EH (cell line): ENCODE data around the gene C20orf204.
"Not testable (repeated sequence)": the region's sequence is repeated elsewhere in the genome, so short reads cannot be mapped to it uniquely, and the experiment has no call there.

Source experiments
- DNase-seq: peaks from one replicate; pipeline ENCODE4 v3.0.0-alpha.2; 2015; ENCODE audit warnings: low read depth

C20orf204 gene, protein sequence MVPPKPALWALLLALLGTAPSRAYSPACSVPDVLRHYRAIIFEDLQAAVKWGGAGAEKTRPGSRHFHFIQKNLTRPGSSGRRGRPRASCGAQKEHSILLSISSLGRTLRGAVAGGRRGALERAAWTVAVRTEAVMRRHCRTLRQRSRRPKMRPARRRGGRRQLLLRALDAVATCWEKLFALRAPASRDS

DNA sequence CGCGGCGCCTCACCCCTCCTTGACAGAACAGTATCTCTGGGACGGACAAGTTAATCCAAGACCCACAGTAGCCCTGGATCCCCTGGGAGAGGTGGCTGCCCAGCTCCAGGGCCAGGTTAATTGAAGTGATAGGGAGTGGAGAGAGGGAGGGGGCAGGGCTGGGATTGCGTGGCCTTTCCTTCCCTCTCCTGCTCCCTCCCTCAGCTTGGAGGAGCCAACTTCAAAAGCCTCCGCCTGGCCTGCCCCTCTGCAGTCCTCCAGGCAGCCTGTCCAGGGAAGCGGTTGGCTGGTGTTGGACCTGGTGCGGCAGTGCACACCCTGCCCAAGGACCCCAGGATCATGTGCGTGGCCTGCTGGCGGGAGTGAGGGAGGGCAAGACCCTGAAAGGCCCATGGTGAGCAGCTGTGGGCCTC, at the start of gene C20orf204:
TSS of gene C20orf204 (plus strand) at position 250 of the 413 bp plus-strand sequence. CDS start at position 392, 142 bp downstream.
- DNase-seq: no peak

DNA sequence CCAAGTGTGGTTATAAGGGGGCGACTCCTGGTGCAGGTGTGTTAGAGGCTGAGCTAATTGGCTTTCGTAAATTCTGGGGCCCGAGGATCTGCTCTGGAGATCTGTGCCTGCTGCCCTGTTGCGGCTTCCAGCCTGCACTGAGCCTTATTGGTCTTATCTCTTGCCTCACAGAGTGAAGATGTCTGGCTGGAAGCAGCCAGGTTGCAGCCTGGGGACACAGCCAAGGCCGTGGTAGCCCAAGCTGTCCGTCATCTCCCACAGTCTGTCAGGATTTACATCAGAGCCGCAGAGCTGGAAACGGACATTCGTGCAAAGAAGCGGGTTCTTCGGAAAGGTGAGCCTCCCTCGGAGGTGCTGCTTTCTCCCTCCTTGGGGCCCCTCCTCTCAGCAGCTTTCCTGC, 35.1 kb upstream of the C20orf204 start:
- DNase-seq: no peak

DNA sequence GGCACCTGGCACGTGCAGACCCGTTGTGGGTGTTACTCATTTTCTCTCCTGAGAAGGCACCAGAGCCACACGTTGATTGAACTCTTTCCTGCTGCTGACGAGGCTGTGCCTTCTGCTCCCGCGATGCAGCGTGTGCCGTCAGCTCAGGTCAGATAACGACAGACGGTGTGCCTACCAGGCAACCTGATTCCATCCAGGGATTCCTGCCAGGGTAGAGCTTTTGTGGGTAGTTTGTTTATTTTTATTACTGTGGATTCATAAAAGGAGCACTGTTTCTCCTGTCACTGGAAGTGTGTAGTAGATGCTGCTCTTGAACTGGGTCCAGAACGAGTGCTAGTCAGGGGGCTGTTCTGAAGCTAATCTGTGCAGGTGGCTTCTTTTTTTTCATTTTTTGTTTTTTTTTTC, 34.4 kb upstream of the C20orf204 start:
- no peak for DNase-seq

DNA sequence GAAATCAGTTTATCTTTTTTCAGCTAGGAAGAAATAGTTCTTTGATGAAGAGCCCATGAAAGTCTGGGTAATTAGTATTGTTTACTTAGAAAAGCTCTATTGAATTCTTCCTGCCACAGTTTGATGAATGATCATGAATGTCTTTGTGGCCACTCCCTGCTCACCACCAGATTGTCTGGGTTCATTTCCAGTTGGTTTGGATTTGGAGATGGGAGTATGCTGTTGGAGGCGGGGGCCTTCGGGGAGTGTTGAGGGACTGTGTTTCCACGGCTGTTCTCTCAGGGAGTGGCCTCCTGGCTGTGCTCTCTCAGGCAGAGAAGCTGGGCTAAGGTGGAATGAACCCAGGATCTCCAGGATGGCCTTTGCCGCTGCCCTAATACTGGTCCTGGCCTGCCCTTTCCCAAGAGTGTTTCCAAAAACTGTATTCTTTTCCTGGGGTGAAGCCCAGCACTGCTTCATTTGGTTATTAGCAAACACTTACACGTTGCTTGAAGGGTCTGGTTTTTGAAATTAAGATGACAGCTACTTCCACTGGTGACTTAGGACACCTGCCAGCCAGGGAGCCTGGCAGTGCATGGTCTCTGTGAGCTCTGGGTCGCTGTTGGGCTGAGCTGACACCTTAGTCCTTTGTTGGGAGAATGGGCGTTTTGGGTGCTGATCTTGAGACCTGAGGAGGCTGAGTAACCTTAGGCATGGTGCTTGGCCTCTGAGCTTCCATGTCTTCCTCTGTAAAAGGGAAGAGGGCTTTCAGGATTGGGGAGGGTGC, 31.8 kb upstream of the C20orf204 start:
- DNase-seq: no peak

DNA sequence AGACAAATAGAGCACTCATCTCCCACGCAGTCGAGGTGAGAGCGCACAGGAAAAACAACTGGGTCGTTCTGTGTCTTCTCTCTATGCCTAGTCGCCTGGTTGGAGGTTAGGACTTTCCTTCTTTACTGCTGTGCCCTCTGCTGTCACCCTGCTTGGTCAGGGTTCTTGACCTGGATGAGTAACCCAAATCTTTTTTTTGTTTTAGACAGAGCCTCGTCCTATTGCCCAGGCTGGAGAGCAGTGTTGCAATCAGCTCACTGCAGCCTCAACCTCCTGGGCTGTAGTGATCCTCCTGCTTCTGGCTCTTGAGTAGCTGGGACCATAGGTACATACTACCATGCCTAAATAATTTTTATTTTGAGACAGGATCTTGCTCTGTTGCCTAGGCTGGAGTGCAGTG, 30.6 kb upstream of the C20orf204 start:
- DNase-seq: no peak

DNA sequence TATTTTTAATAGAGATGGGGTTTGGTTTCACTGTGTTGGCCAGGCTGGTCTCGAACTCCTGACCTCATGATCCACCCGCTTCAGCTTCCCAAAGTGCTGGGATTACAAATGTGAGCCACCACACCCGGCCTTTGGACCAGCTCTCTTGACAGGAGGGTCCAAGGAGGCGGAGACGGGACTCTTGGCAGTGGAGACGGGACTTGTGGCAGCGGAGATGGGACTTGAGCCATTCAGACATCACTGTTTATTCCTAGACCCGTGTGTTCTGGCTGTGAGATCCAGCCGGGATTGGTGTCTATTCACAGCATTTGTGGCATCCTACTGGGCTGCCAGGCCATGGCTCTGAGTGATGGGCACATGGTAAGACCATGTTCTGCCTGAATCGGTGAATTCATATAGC, 29.5 kb upstream of the C20orf204 start:
- no peak for DNase-seq

DNA sequence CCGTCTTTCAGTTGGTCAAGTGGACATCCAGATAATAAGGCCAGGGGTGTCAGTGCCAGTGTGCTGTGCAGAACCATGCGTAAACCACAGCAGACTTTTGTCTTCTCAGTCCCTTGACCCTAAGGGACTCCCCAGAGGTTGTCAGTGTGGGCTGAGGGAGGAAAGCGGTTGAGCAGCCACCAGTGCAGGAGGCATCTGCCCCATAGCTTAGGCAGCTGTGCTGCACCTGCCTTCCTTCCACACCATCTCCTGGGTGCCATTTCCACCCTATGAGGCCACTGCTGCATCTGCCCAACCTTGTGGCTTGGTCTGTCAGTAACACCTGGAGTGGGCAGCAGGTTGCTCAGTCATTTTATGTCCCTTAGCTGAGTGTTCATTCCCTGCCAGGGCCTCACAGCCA, 29.1 kb upstream of the C20orf204 start:
- DNase-seq: no peak

DNA sequence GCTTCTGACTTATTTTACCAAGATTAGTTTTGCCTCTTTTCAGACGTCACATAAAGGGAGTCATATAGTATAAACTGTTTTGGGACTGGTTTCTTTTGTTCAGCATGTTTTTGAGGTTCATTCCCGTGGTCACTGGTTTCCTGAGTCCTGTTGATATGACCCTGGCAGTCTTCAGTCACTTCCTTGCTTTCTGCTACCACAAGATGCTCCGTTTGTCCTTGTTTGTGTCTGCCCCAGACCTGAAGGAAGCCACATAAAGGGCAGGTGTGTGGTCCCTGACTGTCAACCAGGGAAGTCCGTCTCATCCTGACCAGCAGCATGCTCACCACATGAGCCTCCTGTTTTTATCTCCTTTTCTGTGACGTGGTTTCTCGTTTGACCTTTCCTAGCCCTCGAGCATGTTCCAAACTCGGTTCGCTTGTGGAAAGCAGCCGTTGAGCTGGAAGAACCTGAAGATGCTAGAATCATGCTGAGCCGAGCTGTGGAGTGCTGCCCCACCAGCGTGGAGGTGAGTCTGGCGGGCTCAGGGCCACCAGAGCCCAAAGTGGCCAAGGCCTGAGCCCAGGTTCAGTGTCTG, 26.1 kb upstream of the C20orf204 start:
- no peak for DNase-seq

DNA sequence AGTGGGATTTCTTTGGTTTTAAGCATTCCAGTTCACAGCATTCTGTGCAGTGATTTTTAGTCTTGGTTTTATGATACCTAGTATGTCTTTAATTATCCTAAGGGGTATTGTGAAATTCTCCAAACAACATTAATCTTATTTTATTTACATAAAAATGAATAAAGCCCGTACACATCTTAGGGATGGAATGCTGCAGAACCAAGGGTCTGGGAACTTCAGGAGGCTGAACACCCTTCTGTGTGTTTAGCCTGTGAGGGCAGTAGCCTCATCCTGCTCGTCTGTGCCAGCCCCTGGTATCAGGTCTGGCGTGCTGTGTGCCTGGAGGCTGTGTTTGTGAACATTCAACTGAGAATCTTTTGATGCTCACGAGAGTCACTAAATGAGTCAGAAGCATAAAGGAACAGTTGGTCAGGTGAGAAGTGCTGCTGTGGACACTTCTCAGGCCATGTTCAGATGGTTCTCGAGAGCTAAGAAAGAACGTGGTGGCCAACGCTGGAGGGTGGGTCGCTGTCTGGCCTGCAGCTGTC, 25.2 kb upstream of the C20orf204 start:
- DNase-seq: peak; percentile 22

DNA sequence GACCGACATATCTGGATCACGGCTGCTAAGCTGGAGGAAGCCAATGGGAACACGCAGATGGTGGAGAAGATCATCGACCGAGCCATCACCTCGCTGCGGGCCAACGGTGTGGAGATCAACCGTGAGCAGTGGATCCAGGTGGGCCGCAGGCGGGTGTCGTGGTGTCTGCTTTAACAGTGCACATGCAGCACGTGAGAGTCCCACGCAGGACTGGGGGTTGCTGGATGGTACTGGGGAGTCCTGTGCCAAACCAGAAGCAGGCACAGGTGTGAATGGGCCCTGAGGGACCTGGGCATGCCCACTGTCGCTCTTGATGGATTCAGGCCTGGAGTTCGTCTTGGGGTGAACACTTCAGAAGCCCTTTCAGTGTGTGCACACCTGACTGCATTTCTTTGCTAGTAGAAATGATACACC, 24.6 kb upstream of the C20orf204 start:
- DNase-seq: no peak

DNA sequence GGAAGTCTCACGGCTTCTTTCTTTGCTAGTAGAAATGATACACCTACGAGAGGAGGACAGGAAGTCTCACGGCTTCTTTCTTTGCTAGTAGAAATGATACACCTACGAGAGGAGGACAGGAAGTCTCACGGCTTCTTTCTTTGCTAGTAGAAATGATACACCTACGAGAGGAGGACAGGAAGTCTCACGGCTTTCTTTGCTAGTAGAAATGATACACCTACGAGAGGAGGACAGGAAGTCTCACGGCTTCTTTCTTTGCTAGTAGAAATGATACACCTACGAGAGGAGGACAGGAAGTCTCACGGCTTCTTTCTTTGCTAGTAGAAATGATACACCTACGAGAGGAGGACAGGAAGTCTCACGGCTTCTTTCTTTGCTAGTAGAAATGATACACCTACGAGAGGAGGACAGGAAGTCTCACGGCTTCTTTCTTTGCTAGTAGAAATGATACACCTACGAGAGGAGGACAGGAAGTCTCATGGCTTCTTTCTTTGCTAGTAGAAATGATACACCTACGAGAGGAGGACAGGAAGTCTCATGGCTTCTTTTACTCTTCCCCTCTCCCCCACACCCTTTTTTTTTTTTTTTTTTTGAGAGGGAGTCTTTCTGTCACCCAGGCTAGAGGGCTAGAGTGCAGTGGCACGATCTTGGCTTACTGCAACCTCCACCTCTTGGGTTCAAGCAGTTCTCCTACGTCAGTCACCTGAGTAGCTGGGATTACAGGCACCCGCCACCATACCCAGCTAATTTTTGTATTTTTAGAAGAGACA, 23.4 kb upstream of the C20orf204 start:
- DNase-seq: not testable (repeated sequence)

DNA sequence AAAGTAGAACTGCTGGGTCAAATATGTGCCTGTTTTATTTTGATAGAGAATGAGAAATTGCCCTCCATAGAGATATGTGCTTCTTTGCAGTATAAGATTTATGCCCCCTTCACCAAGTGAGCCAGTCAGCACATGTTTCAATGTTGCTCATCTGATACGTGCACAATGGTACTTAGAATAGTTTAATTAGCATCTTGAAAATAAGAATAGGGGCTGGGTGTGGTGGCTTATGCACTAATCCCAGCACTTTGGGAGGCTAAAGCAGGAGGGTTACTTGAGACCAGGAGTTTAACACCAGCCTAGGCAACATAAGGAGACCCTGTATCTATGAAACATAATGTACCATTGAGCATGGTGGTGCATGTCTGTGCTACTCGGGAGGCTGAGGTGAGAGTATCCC, 20.3 kb upstream of the C20orf204 start:
- no peak for DNase-seq

DNA sequence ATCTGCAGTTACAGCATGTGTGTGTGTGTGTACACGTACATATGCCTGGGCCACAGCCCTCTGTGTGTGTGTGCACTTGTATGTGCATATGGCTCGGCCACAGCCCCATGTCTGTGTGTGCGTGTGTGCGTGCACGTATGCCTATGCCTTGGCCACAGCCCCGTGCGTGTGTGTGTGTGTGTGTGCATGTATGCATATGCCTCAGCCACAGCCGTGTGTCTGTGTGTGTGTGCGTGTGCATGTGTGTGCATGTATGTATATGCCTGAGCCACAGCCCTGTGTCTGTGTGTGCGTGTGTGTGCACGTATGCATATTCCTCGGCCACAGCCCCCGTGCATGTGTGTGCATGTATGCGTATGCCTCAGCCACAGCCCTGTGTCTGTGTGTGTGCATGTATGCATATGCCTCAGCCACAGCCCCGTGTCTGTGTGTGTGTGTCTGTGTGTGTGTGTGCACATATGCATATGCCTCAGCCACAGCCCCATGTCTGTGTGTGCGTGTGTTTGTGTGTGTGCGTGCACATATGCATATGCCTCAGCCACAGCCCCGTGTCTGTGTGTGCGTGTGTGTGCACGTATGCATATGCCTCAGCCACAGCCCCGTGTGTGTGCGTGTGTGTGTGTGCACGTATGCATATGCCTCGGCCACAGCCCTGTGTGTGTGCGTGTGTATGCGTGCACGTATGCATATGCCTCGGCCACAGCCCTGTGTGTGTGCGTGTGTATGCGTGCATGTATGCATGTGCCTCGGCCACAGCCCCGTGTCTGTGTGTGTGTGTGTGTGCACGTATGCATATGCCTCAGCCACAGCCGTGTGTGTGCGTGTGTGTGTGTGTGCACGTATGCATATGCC, 14.6 kb upstream of the C20orf204 start:
- no peak for DNase-seq

DNA sequence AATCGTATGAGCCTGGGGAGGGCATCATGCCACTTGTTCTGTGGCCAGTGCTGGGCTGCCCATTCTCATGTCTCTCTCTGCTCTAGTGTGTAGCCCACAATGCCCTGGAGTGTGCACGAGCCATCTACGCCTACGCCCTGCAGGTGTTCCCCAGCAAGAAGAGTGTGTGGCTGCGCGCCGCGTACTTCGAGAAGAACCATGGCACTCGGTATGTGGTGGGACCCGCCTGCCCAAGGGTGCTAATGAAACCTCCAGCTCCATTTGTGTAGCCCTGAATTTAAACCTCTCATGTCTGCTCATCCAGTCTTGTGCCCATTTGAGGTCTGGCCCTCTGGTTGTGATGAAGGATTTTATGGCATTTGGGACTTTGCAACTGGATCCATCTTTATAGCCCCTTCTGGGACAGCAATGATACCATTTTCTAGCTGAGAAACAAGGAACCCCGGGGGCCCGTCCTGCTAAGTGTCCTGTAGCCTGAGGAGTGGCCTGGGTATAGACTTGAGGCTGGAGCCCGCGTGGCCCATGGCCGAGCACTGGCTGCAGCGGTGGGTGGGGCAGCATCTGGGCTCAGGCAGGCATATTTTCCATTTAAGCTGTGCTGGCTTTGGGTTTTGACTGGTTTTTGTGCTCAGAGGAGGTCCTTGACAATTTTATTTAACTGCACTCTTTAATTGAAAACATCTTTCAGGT, 13.2 kb upstream of the C20orf204 start:
- no peak for DNase-seq

DNA sequence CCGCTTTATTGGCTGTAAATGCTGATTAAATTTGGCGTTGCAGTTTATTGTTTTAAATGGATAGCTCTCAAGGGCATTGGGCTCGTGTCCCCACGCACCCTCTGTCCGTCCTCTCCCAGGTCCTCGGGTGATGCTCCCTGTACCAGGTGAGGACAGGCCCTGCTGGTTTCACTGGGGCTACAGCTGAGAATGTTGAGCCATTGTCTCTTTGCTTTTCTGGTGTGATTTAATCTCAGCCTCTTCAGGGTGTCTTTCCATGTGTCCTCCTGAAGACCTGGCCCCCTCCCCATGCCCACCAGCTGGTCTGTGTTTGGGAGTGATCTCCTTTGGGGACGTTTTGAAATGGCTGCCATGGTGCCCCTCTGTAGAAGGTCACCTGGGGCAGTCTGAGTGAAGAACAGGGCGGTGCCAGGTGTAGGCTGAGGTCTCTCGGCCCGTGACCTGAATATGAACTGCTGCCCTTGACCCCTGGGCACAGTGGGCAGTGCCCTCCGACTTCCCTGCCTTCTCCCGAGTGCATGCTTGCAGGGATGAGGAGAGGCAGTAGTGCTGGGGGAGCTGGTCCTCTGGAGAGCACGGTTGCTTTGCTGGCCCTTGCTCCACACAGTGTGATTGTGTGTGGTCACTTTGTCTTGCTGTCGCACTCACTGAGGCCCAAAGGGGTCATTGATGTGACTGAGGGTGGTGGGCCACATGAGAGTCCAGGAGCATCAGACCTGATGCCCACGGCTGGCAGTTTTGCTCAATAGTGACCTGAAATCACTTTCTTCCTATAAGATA, 12.4 kb upstream of the C20orf204 start:
- no peak for DNase-seq

DNA sequence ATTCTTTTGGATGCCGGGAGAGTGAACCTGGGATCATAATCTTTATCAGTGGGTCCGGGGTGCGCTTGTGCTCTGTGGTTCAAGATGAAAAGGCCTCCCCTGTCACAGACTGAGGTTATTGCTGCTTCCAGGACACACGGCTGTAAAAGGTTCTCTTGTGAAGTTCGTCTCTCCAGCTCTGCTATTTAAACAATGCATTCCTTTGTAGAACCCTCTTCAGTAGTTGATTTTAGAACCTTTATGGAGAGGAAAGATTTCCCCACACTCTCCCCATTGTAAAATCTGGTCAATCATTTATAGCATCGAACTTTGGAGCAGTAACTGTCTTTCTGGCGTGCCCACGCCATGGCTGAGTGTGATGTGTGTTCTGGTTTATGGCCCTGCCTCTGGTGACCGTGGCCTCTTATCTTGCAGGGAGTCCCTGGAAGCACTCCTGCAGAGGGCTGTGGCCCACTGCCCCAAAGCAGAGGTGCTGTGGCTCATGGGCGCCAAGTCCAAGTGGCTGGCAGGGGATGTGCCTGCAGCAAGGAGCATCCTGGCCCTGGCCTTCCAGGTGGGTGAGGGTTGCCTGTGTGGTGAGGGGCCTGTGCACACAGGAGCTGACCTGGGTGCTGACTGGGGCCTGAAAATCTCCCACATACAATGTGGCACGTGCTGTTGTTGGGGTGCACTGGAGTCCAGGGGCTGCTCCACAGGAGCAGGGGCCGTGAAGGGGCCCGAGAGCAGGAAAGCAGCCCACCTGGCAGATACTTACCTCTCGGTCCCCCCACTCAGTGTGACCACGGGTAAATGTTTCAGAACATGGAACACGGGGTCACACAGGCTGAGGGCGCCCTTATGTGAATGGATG, 11.6 kb upstream of the C20orf204 start:
- DNase-seq: no peak

DNA sequence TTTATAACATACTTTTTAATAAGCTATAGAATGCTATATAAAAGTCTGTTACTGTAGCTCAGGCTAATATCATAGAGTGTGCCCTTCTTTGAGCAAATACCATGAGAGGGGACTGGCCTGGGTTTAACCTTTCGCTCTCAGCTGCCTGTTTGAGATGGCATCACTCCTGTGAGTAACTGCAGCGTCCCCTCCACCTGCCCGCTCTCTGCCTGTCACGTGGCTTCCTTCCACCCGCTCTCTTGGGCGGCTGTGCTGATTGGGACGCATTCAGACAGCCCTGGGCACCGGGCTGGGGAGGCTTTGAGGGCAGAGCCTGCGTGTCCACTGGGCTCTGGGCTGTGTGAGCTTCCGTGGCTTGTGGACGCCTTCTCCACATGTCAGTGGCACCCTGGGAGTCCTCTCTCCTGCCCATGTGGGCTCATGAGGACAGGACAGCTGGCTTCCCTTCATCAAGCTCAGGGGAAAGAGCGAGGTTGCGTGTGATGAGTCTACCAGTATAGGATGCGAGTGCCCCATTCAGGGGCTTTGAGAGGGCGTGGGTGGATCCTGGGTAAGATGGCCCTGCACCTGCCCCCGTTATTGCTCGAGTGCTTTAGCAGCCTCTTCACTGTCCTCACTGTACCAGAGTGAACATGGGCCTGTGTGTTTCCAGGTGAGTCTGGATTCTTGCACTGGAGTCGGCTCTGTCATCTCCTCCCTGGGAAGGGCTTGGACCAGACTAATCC, 10.7 kb upstream of the C20orf204 start:
- no peak for DNase-seq

DNA sequence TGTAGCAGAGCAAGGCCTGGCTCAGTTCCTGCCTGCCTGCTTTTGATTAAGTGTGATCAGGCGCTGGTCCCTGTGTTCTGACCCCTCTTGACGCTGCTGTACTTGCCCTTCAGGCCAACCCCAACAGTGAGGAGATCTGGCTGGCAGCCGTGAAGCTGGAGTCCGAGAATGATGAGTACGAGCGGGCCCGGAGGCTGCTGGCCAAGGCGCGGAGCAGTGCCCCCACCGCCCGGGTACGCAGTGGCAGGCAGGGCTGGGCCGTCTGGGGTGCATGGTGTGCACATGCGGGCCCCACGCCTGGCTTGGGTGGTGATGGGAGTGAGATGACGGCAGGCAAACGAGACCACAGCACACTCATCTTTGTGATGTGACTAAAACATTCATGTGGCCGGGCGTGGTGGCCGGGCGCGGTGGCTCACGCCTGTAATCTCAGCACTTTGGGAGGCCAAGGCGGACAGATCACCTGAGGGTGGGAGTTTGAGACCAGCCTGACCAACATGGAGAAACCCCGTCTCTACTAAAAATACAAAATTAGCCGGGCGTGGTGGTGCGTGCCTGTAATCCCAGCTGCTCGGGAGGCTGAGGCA, 10.1 kb upstream of the C20orf204 start:
- no peak for DNase-seq
